Neural progenitor cell (in vitro differentiated cells): ENCODE measurements around the gene SSR2.

ENCODE experiments used
- CTCF ChIP-seq: fragments of 200-600 bp; sonication (generic); IDR thresholded peaks from 2 replicates; pipeline ENCODE4 v1.5.1; 2017; ENCODE audit warnings: antibody characterized with exemption, mild to moderate bottlenecking
- EZH2 ChIP-seq: fragments of 200-600 bp; sonication (generic); IDR thresholded peaks from 2 replicates; pipeline ENCODE4 v1.6.1; 2017; ENCODE audit warnings: antibody characterized with exemption, mild to moderate bottlenecking, moderate library complexity

- TF ChIP-seq CTCF, result no peak
- no peak for TF ChIP-seq EZH2
Measured at GRCh38 chr1:155981266-155982088, 39.3 kb downstream of the SSR2 start.
